HG03135 (cell line): Measurements from ENCODE around the gene GJC1.
"Not testable (repeated sequence)": the region's sequence is repeated elsewhere in the genome, so short reads cannot be mapped to it uniquely, and the experiment has no call there.

Experiments used
- ATAC-seq: cut with Tn5 transposase; IDR thresholded peaks from one replicate; pipeline ENCODE4 v1.9.1; 2021; ENCODE audit warnings: mild to moderate bottlenecking, moderate library complexity; ENCODE audit not compliant: unreplicated experiment

The GJC1 gene

GRCh38 chr17:44846206-44846605 lies 16.1 kb upstream of the GJC1 start:
- no peak for ATAC-seq

GRCh38 chr17:44844390-44844830 lies 14.3 kb upstream of the GJC1 start:
- ATAC-seq: no peak

- no peak for ATAC-seq
These were observed 12.7 kb upstream of the GJC1 start for GRCh38 chr17:44842748-44843147.

- no peak for ATAC-seq
These were observed 10.8 kb upstream of the GJC1 start for GRCh38 chr17:44840936-44841335.

GRCh38 chr17:44840274-44840673 lies 10.2 kb upstream of the GJC1 start:
- ATAC-seq: no peak

- no peak for ATAC-seq
These were observed 7.1 kb upstream of the GJC1 start for GRCh38 chr17:44837196-44837595.

- ATAC-seq: no peak
These were observed 2.7 kb upstream of the GJC1 start for GRCh38 chr17:44832805-44833204.

GRCh38 chr17:44831371-44831770 lies 1.3 kb upstream of the GJC1 start:
- ATAC-seq: no peak

- no peak for ATAC-seq
These were observed 537 bp upstream of the GJC1 start for GRCh38 chr17:44830359-44831288.

- no peak for ATAC-seq
These were observed 1.1 kb downstream of the GJC1 start for GRCh38 chr17:44828919-44829522.

GRCh38 chr17:44827863-44828262 lies 2.2 kb downstream of the GJC1 start:
- no peak for ATAC-seq

- ATAC-seq: no peak
These were observed 3.8 kb downstream of the GJC1 start for GRCh38 chr17:44826123-44826790.

GRCh38 chr17:44825236-44825635 lies 4.9 kb downstream of the GJC1 start:
- ATAC-seq: not testable (repeated sequence)

GRCh38 chr17:44820631-44821212 lies 9.4 kb downstream of the GJC1 start:
- no peak for ATAC-seq

- not testable (repeated sequence) for ATAC-seq
These were observed 11.6 kb downstream of the GJC1 start for GRCh38 chr17:44818508-44818907.

GRCh38 chr17:44812263-44812662 lies 17.8 kb downstream of the GJC1 start:
- no peak for ATAC-seq

- ATAC-seq: not testable (repeated sequence)
These were observed 21.3 kb downstream of the GJC1 start for GRCh38 chr17:44808656-44809388.

GRCh38 chr17:44808156-44808555 lies 21.9 kb downstream of the GJC1 start:
- ATAC-seq: no peak

GRCh38 chr17:44807817-44808155 lies 22.3 kb downstream of the GJC1 start:
- no peak for ATAC-seq

- no peak for ATAC-seq
These were observed 22.8 kb downstream of the GJC1 start for GRCh38 chr17:44807093-44807816.
